ENCODE results near the gene CLSTN3. TPM values are rescaled to one million over a fixed set of nuclear protein-coding genes. Genes with fewer than 3 reads are reported as not detected.
A peak's percentile ranks its signal among the peaks of the same experiment; 100 is the strongest.

CLSTN3 gene
- total and polyA plus RNA-seq, 2 experiments from 2014 or later, result 14.0 to 35.5 TPM

- Histone ChIP-seq H3K36me3 (no peaks in the 10 kb centered on the region), H3K4me1 (ENCODE audit: low read depth) (peaks cover 8% of the 10 kb centered on the region), H3K27ac (no peak overlapping the region), H3K27me3 (no peaks in the 10 kb centered on the region), H3K9me3 (ENCODE audit: low read depth) (no peaks in the 10 kb centered on the region), H3K4me3 (no peak overlapping the region)
- DNase-seq (ENCODE audit: low read depth in 1 of 2, low spot score in 1 of 2), result no peak
- TF ChIP-seq CTCF (IDR thresholded peaks at IDR 0.05; ENCODE audit: low read depth, low read length), result no peak
Observed at GRCh38 chr12:7160183-7160582, 30.0 kb downstream of the CLSTN3 start.

- Histone ChIP-seq H3K36me3 (no peaks in the 10 kb centered on the region), H3K4me3 (no peak overlapping the region), H3K27me3 (no peaks in the 10 kb centered on the region), H3K4me1 (ENCODE audit: low read depth) (no peaks in the 10 kb centered on the region), H3K9me3 (ENCODE audit: low read depth) (no peaks in the 10 kb centered on the region), H3K27ac (no peak overlapping the region)
- TF ChIP-seq CTCF (IDR thresholded peaks at IDR 0.05; ENCODE audit: low read depth, low read length), result no peak
- DNase-seq (ENCODE audit: low read depth in 1 of 2, low spot score in 1 of 2), result no peak
Observed at GRCh38 chr12:7161327-7161726, 31.2 kb downstream of the CLSTN3 start.

GRCh38 chr12:7161811-7162210 lies 31.6 kb downstream of the CLSTN3 start:
- Histone ChIP-seq H3K9me3 (ENCODE audit: low read depth) (no peaks in the 10 kb centered on the region), H3K27ac (no peak overlapping the region), H3K4me1 (ENCODE audit: low read depth) (no peaks in the 10 kb centered on the region), H3K27me3 (no peaks in the 10 kb centered on the region), H3K4me3 (no peak overlapping the region), H3K36me3 (no peaks in the 10 kb centered on the region)
- no peak for TF ChIP-seq CTCF (IDR thresholded peaks at IDR 0.05; ENCODE audit: low read depth, low read length)
- peak in 1 of 2 donors; percentile 56 for DNase-seq (ENCODE audit: low read depth in 1 of 2, low spot score in 1 of 2)

- Histone ChIP-seq H3K27me3 (no peaks in the 10 kb centered on the region), H3K9me3 (ENCODE audit: low read depth) (no peaks in the 10 kb centered on the region), H3K4me1 (ENCODE audit: low read depth) (no peaks in the 10 kb centered on the region), H3K4me3 (no peak overlapping the region), H3K27ac (no peak overlapping the region), H3K36me3 (no peaks in the 10 kb centered on the region)
- peak; percentile 59 for TF ChIP-seq CTCF (IDR thresholded peaks at IDR 0.05; ENCODE audit: low read depth, low read length)
- DNase-seq (ENCODE audit: low read depth in 1 of 2, low spot score in 1 of 2), result peak in 1 of 2 donors; percentile 65
Observed at GRCh38 chr12:7162691-7163114, 32.5 kb downstream of the CLSTN3 start.

- no peaks in the 10 kb centered on the region for H3K9me3 ChIP-seq (ENCODE audit: low read depth)
- no peak overlapping the region for H3K4me3 ChIP-seq
- H3K36me3 ChIP-seq, result no peaks in the 10 kb centered on the region
- no peaks in the 10 kb centered on the region for H3K27me3 ChIP-seq
- TF ChIP-seq CTCF (IDR thresholded peaks at IDR 0.05; ENCODE audit: low read depth, low read length), result no peak
- no peak overlapping the region for H3K27ac ChIP-seq
- H3K4me1 ChIP-seq (ENCODE audit: low read depth), result no peaks in the 10 kb centered on the region
- DNase-seq (ENCODE audit: low read depth in 1 of 2, low spot score in 1 of 2), result no peak
Observed at GRCh38 chr12:7169951-7170350, 39.8 kb downstream of the CLSTN3 start.

GRCh38 chr12:7171854-7172253 lies 41.7 kb downstream of the CLSTN3 start:
- H3K4me3 ChIP-seq, result no peak overlapping the region
- no peak for TF ChIP-seq CTCF (IDR thresholded peaks at IDR 0.05; ENCODE audit: low read depth, low read length)
- no peak for DNase-seq (ENCODE audit: low read depth in 1 of 2, low spot score in 1 of 2)
- no peaks in the 10 kb centered on the region for H3K36me3 ChIP-seq
- no peaks in the 10 kb centered on the region for H3K9me3 ChIP-seq (ENCODE audit: low read depth)
- no peaks in the 10 kb centered on the region for H3K4me1 ChIP-seq (ENCODE audit: low read depth)
- no peaks in the 10 kb centered on the region for H3K27me3 ChIP-seq
- H3K27ac ChIP-seq, result no peak overlapping the region
